GM23338 (cell line): ENCODE measurements around the gene TWSG1. TPM values are rescaled to one million over a fixed set of nuclear protein-coding genes. Genes with fewer than 3 reads are reported as not detected.

Experiments
- ATAC-seq: fragments of 200-7000 bp; cut with Tn5 transposase; 3 replicates; pipeline ENCODE4 v1.9.1; 2020
- DNase-seq: peaks from one replicate; pipeline ENCODE4 v3.0.0-alpha.2; 2015; ENCODE audit warnings: low spot score
- H2AFZ ChIP-seq: fragments of 200-600 bp; sonication (generic); 2 replicates; pipeline ENCODE4 v1.8.0; 2016; ENCODE audit warnings: antibody characterized with exemption, mild to moderate bottlenecking, moderate library complexity
- H3F3A ChIP-seq: fragments of 200-600 bp; sonication (generic); replicated peaks from 2 replicates; pipeline ENCODE4 v1.8.0; 2017; ENCODE audit warnings: antibody characterized with exemption, mixed run types, low read depth
- H3K27ac ChIP-seq: fragments of 200-600 bp; sonication (generic); 2 replicates; pipeline ENCODE4 v1.6.1; 2016; ENCODE audit warnings: low read depth
- H3K27me3 ChIP-seq: fragments of 200-600 bp; sonication (generic); 2 replicates; pipeline ENCODE4 v1.8.0; 2016; ENCODE audit warnings: mild to moderate bottlenecking, mixed run types, moderate library complexity; ENCODE audit not compliant: insufficient read depth
- H3K36me3 ChIP-seq: fragments of 200-600 bp; sonication (generic); 2 replicates; pipeline ENCODE4 v1.8.0; 2016; ENCODE audit warnings: mild to moderate bottlenecking; ENCODE audit not compliant: insufficient read depth
- H3K4me1 ChIP-seq: fragments of 200-600 bp; sonication (generic); 2 replicates; pipeline ENCODE4 v1.8.0; 2016; ENCODE audit warnings: mild to moderate bottlenecking, moderate library complexity; ENCODE audit not compliant: insufficient read depth
- H3K4me2 ChIP-seq: fragments of 200-600 bp; sonication (generic); 2 replicates; pipeline ENCODE4 v1.7.1; 2017; ENCODE audit warnings: mixed run types
- H3K4me3 ChIP-seq: fragments of 200-600 bp; sonication (generic); 2 replicates; pipeline ENCODE4 v1.6.1; 2016; ENCODE audit warnings: mixed run types
- H3K79me2 ChIP-seq: fragments of 200-600 bp; sonication (generic); replicated peaks from 2 replicates; pipeline ENCODE4 v1.8.0; 2017; ENCODE audit warnings: mild to moderate bottlenecking; ENCODE audit not compliant: insufficient read depth
- H3K9me2 ChIP-seq: fragments of 200-600 bp; sonication (generic); 2 replicates; pipeline ENCODE4 v1.8.0; 2017; ENCODE audit not compliant: insufficient read depth
- H4K20me1 ChIP-seq: fragments of 200-600 bp; sonication (generic); replicated peaks from 2 replicates; pipeline ENCODE4 v1.8.0; 2017; ENCODE audit warnings: mild to moderate bottlenecking; ENCODE audit not compliant: insufficient read depth
- H3K27ac Mint-ChIP-seq: 2 replicates; pipeline ENCODE4 v1.8.0; 2020; ENCODE audit warnings: inconsistent platforms, mild to moderate bottlenecking, moderate library complexity, mixed read lengths
- H3K27me3 Mint-ChIP-seq: 3 replicates; pipeline ENCODE4 v1.8.0; 2022; ENCODE audit warnings: low read depth, mild to moderate bottlenecking, moderate library complexity, mixed read lengths, inconsistent platforms; ENCODE audit not compliant: insufficient read depth, poor library complexity
- H3K36me3 Mint-ChIP-seq: 3 replicates; pipeline ENCODE4 v1.8.0; 2021; ENCODE audit warnings: low read depth, mild to moderate bottlenecking, inconsistent platforms, moderate library complexity, mixed read lengths
- H3K4me1 Mint-ChIP-seq: 3 replicates; pipeline ENCODE4 v1.8.0; 2020; ENCODE audit warnings: mild to moderate bottlenecking, inconsistent platforms, mixed read lengths
- H3K4me3 Mint-ChIP-seq: 3 replicates; pipeline ENCODE4 v1.8.0; 2021; ENCODE audit warnings: moderate library complexity, mild to moderate bottlenecking, inconsistent platforms, mixed read lengths
- H3K9me3 Mint-ChIP-seq: 3 replicates; pipeline ENCODE4 v1.8.0; 2020; ENCODE audit warnings: moderate library complexity, mild to moderate bottlenecking, inconsistent platforms, mixed read lengths
- CREB1 ChIP-seq: fragments of 250-450 bp; sonication (Bioruptor Pico); IDR thresholded peaks from 2 replicates; pipeline ENCODE4 v1.5.0; 2020; ENCODE audit warnings: low read depth, mild to moderate bottlenecking, moderate library complexity
- CTCF ChIP-seq, 2 experiments: fragments of 200-600 bp in 1 of 2; sonication (generic) in 1 of 2; conservative IDR thresholded peaks; 2 replicates each; pipeline versions ENCODE4 v1.5.1 to v1.6.1; 2016 to 2017; ENCODE audit warnings: antibody characterized with exemption in 2 of 2, low read depth in 2 of 2, mild to moderate bottlenecking in 2 of 2, moderate library complexity in 1 of 2
- ETS1 ChIP-seq: IDR thresholded peaks from 2 replicates; pipeline ENCODE4 v1.6.1; 2016; ENCODE audit warnings: antibody characterized with exemption
- EZH2 ChIP-seq: fragments of 200-600 bp; sonication (generic); IDR thresholded peaks from one replicate; pipeline ENCODE4 v1.8.0; 2017; ENCODE audit warnings: antibody characterized with exemption, mild to moderate bottlenecking, low read depth; ENCODE audit not compliant: unreplicated experiment
- EZH2phosphoT487 ChIP-seq: fragments of 200-600 bp; sonication (generic); IDR thresholded peaks from one replicate; pipeline ENCODE4 v1.8.1; 2018; ENCODE audit warnings: antibody characterized with exemption; ENCODE audit not compliant: unreplicated experiment
- JUNB ChIP-seq: IDR thresholded peaks from one replicate; pipeline ENCODE4 v1.6.1; 2016; ENCODE audit warnings: antibody characterized with exemption; ENCODE audit not compliant: unreplicated experiment
- NANOG ChIP-seq: IDR thresholded peaks from 2 replicates; pipeline ENCODE4 v1.6.1; 2016; ENCODE audit warnings: antibody characterized with exemption, borderline replicate concordance
- POLR2AphosphoS5 ChIP-seq: IDR thresholded peaks from 2 replicates; pipeline ENCODE4 v1.6.1; 2016; ENCODE audit warnings: antibody characterized with exemption, low read depth
- REST ChIP-seq: IDR thresholded peaks from one replicate; pipeline ENCODE4 v1.6.1; 2018; ENCODE audit warnings: antibody characterized with exemption; ENCODE audit not compliant: unreplicated experiment
- STAT1 ChIP-seq: IDR thresholded peaks from one replicate; pipeline ENCODE4 v1.6.1; 2016; ENCODE audit warnings: antibody characterized with exemption; ENCODE audit not compliant: unreplicated experiment
- ZNF114 ChIP-seq: fragments of 250-450 bp; sonication (Bioruptor Pico); IDR thresholded peaks from 2 replicates; pipeline ENCODE4 v1.5.0; 2020; ENCODE audit warnings: mild to moderate bottlenecking, moderate library complexity
- ZNF331 ChIP-seq: fragments of 250-450 bp; sonication (Bioruptor Pico); IDR thresholded peaks from 2 replicates; pipeline ENCODE4 v1.5.0; 2020; ENCODE audit warnings: low read depth, mild to moderate bottlenecking, moderate library complexity
- polyA plus RNA-seq: library from polyadenylated mRNA; unstranded; fragments of >200 nt; fragmentation: Nextera tagmentation; extraction: Ambion mirVana; gene quantifications from 2 replicates; pipeline ENCODE4 v1.2.1, GENCODE V29; 2016
- total RNA-seq: library from RNA; depleted of rRNA; stranded (reverse); fragments of >200 nt; shearing (Covaris generic); gene quantifications from 2 replicates; pipeline ENCODE4 v1.2.3, GENCODE V29; 2014

Gene TWSG1
- total and polyA plus RNA-seq, 2 experiments from 2014 or later, result 11.5 to 29.1 TPM

DNA sequence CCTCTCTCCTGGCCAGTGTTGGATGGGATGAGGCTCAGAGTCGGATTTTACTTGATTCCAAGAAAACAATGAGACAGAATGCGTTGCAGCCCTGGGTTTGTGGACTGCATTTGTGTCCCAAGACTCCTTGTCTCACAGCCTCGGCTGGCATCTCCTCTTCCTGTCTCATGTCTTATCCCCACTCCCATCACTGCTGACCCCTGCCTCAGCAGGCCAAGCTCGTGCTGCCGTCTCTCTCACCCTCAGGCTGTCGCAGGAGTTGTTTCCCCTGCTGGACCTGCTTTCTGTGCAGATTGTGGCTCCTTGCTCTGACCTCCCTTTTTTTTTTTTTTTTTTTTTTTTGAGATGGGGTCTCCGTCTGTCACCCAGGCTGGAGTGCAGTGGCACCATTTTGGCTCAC lies 70.6 kb downstream of the TWSG1 start:
- H3K4me1 Mint-ChIP-seq, result no peaks in the 10 kb centered on the region
- no peaks in the 10 kb centered on the region for H3K36me3 ChIP-seq
- H3K4me2 ChIP-seq, result no peak overlapping the region
- no peaks in the 10 kb centered on the region for H3K79me2 ChIP-seq
- no peak overlapping the region for H3K27ac ChIP-seq
- DNase-seq, result no peak
- TF ChIP-seq ZNF331 (no peak), ZNF114 (CRISPR knock-in tag) (no peak), EZH2 (no peak), REST (no peak), STAT1 (no peak), JUNB (no peak), EZH2phosphoT487 (no peak), CREB1 (no peak), POLR2AphosphoS5 (no peak)
- H2AFZ ChIP-seq, result no peak overlapping the region
- peaks cover 4% of the 10 kb centered on the region for H3K9me3 Mint-ChIP-seq
- no peak overlapping the region for H3K4me3 ChIP-seq
- H3K4me3 Mint-ChIP-seq, result no peak overlapping the region
- H4K20me1 ChIP-seq, result no peaks in the 10 kb centered on the region
- no peaks in the 10 kb centered on the region for H3K4me1 ChIP-seq
- no peaks in the 10 kb centered on the region for H3K27me3 ChIP-seq
- no peak for ATAC-seq
- H3F3A ChIP-seq, result no peaks in the 10 kb centered on the region
- H3K9me2 ChIP-seq, result no peaks in the 10 kb centered on the region; the same call in none of the 2 replicates
- peaks cover 5% of the 10 kb centered on the region; the same call in 1 of the 3 replicates for H3K36me3 Mint-ChIP-seq
- H3K27me3 Mint-ChIP-seq, result peaks cover 2% of the 10 kb centered on the region
- no peak overlapping the region for H3K27ac Mint-ChIP-seq

DNA sequence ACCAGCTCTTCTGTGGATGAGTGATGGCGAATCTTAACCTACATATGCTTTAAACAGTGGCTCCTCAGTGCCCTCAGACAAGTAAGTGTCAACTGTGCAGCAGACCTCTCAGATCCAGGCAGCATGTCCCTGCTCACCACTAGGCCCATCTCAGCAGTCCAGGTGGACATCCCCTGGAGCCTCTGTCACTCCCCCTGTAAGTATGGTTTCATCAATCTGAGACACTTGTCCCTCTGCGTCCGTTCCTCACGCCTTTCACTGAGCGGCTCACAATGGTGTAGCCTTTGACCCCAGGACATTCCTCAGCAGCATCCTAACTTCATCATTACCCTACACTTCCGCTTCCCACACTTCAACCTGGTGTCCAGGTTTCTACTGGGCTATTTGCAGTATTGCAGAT lies 71.4 kb downstream of the TWSG1 start:
- Mint-ChIP-seq H3K9me3 (peaks cover 12% of the 10 kb centered on the region), H3K27ac (no peak overlapping the region), H3K27me3 (peaks cover 5% of the 10 kb centered on the region), H3K4me3 (no peak overlapping the region), H3K36me3 (peaks cover 9% of the 10 kb centered on the region; the same call in 2 of the 3 replicates), H3K4me1 (no peaks in the 10 kb centered on the region)
- ATAC-seq (no peak), DNase-seq (no peak)
- Histone ChIP-seq H3K79me2 (no peaks in the 10 kb centered on the region), H3K36me3 (0 out of 2 replicates have a peak, but pooled peaks cover 1% of the 10 kb centered on the region), H3K4me3 (no peak overlapping the region), H3K27ac (no peak overlapping the region), H3K9me2 (no peaks in the 10 kb centered on the region; the same call in none of the 2 replicates), H3K27me3 (no peaks in the 10 kb centered on the region), H3K4me2 (no peak overlapping the region), H3F3A (no peaks in the 10 kb centered on the region), H4K20me1 (no peaks in the 10 kb centered on the region), H3K4me1 (no peaks in the 10 kb centered on the region), H2AFZ (no peak overlapping the region)
- TF ChIP-seq EZH2 (no peak), JUNB (no peak), ZNF114 (CRISPR knock-in tag) (no peak), ETS1 (no peak), ZNF331 (no peak), EZH2phosphoT487 (no peak), STAT1 (no peak), CTCF (conservative IDR thresholded peaks at IDR 0.05; ENCODE audit: low read depth in 2 of 2) (no peak), CREB1 (no peak), POLR2AphosphoS5 (no peak), NANOG (no peak), REST (no peak)
